HEK293T (cell line): ENCODE measurements around the gene CXCL6.

Experiments
- CTCF ChIA-PET: fragments of 350-600 bp; formaldehyde crosslinking; extraction: SDS; loops from one replicate; lab custom pipeline; 2021; ENCODE audit warnings: antibody characterized with exemption, inconsistent platforms; lab: Yijun Ruan, JAX
- POLR2A ChIA-PET: fragments of 350-600 bp; formaldehyde crosslinking; extraction: SDS; loops from one replicate; lab custom pipeline; 2020; ENCODE audit warnings: antibody characterized with exemption, inconsistent platforms; lab: Yijun Ruan, JAX
- DNase-seq: peaks from one replicate; pipeline ENCODE4 v3.0.0; 2012; ENCODE audit warnings: mixed read lengths; ENCODE audit errors: extremely low spot score
- ARNT ChIP-seq: fragments of 450-650 bp; IDR thresholded peaks from 2 replicates; pipeline ENCODE4 v1.6.1; 2017; ENCODE audit warnings: mild to moderate bottlenecking
- BHLHE40 ChIP-seq: fragments of 450-650 bp; IDR thresholded peaks from 2 replicates; pipeline ENCODE4 v1.6.1; 2016; ENCODE audit warnings: mild to moderate bottlenecking, moderate library complexity, borderline replicate concordance
- CTBP1 ChIP-seq: fragments of 450-650 bp; IDR thresholded peaks from 2 replicates; pipeline ENCODE4 v1.6.1; 2016; ENCODE audit warnings: borderline replicate concordance
- ELF4 ChIP-seq: fragments of 450-650 bp; IDR thresholded peaks from 2 replicates; pipeline ENCODE4 v1.6.1; 2017; ENCODE audit warnings: antibody characterized with exemption
- FOXA1 ChIP-seq: fragments of 450-650 bp; IDR thresholded peaks from 2 replicates; pipeline ENCODE4 v1.6.1; 2016; ENCODE audit warnings: mild to moderate bottlenecking
- FOXK2 ChIP-seq: fragments of 450-650 bp; IDR thresholded peaks from 2 replicates; pipeline ENCODE4 v1.6.1; 2016; ENCODE audit warnings: mild to moderate bottlenecking
- FOXM1 ChIP-seq: fragments of 450-650 bp; IDR thresholded peaks from 2 replicates; pipeline ENCODE4 v1.6.1; 2017; ENCODE audit warnings: mild to moderate bottlenecking, borderline replicate concordance
- HDGF ChIP-seq: fragments of 450-650 bp; IDR thresholded peaks from 2 replicates; pipeline ENCODE4 v1.6.1; 2017; ENCODE audit warnings: antibody characterized with exemption, borderline replicate concordance
- L3MBTL2 ChIP-seq: fragments of 450-650 bp; conservative IDR thresholded peaks from 2 replicates; pipeline ENCODE4 v1.6.1; 2016; ENCODE audit warnings: mild to moderate bottlenecking
- LEF1 ChIP-seq: fragments of 450-650 bp; IDR thresholded peaks from 2 replicates; pipeline ENCODE4 v1.6.1; 2017; ENCODE audit warnings: mild to moderate bottlenecking, borderline replicate concordance
- NFRKB ChIP-seq: fragments of 450-650 bp; IDR thresholded peaks from 2 replicates; pipeline ENCODE4 v1.6.1; 2016; ENCODE audit warnings: mild to moderate bottlenecking, moderate library complexity
- PKNOX1 ChIP-seq: fragments of 450-650 bp; IDR thresholded peaks from 2 replicates; pipeline ENCODE4 v1.6.1; 2016
- SP1 ChIP-seq: fragments of 450-650 bp; IDR thresholded peaks from 2 replicates; pipeline ENCODE4 v1.6.1; 2017
- SUZ12 ChIP-seq: fragments of 450-650 bp; IDR thresholded peaks from 2 replicates; pipeline ENCODE4 v1.6.1; 2016; ENCODE audit warnings: mild to moderate bottlenecking
- TARDBP ChIP-seq: fragments of 450-650 bp; IDR thresholded peaks from 2 replicates; pipeline ENCODE4 v1.6.1; 2016
- ZNF384 ChIP-seq: fragments of 450-650 bp; IDR thresholded peaks from 2 replicates; pipeline ENCODE4 v1.6.1; 2016

CXCL6 gene

GRCh38 chr4:73844345-73844744, 7.9 kb downstream of the CXCL6 start:
- ChIA-PET CTCF (no interaction called here), POLR2A (no interaction called here)
- DNase-seq = no peak
- TF ChIP-seq FOXA1 (no peak), CTBP1 (no peak), ARNT (no peak), SUZ12 (no peak), SP1 (no peak), BHLHE40 (no peak), TARDBP (no peak), L3MBTL2 (no peak), HDGF (no peak), ELF4 (no peak), PKNOX1 (no peak)

GRCh38 chr4:73844806-73845205, 8.3 kb downstream of the CXCL6 start:
- POLR2A ChIA-PET = no interaction called here
- CTCF ChIA-PET = no interaction called here
- TF ChIP-seq FOXM1 (no peak), ARNT (no peak), FOXA1 (no peak), L3MBTL2 (no peak), LEF1 (no peak), PKNOX1 (no peak), SP1 (no peak), ZNF384 (no peak), CTBP1 (no peak), HDGF (no peak), SUZ12 (no peak), ELF4 (no peak), FOXK2 (no peak), NFRKB (no peak), TARDBP (no peak), BHLHE40 (no peak)
- DNase-seq = no peak

GRCh38 chr4:73847526-73848182, 11.2 kb downstream of the CXCL6 start:
- no peak for DNase-seq

GRCh38 chr4:73848183-73848777, 11.8 kb downstream of the CXCL6 start:
- ChIA-PET CTCF (interaction anchor here (0.5 kb wide), 1 partner anchor 507 kb away, joined by 3 read pairs; no protein-coding TSS in a partner anchor), POLR2A (no interaction called here)
- no peak for TF ChIP-seq FOXM1
- no peak for TF ChIP-seq ARNT
- TF ChIP-seq PKNOX1 = no peak
- no peak for TF ChIP-seq SUZ12
- TF ChIP-seq BHLHE40 = no peak
- no peak for TF ChIP-seq LEF1
- TF ChIP-seq FOXK2 = no peak
- no peak for TF ChIP-seq L3MBTL2
- no peak for TF ChIP-seq TARDBP
- no peak for TF ChIP-seq ZNF384
- no peak for TF ChIP-seq CTBP1
- TF ChIP-seq ELF4 = no peak
- no peak for TF ChIP-seq SP1
- TF ChIP-seq NFRKB = no peak
- no peak for TF ChIP-seq FOXA1
- no peak for TF ChIP-seq HDGF
- DNase-seq = no peak

More at GRCh38 chr4:73847526-73848182, 11.2 kb downstream of the CXCL6 start:
- CTCF ChIA-PET = interaction anchor here (0.6 kb wide), 1 partner anchor 229 kb away, joined by 3 read pairs; no protein-coding TSS in a partner anchor
- TF ChIP-seq ELF4 (no peak), ARNT (no peak), HDGF (no peak), LEF1 (no peak), ZNF384 (no peak), CTBP1 (no peak)
- POLR2A ChIA-PET = no interaction called here

- TF ChIP-seq ZNF384 (no peak), FOXA1 (no peak), FOXM1 (no peak)
- CTCF ChIA-PET = interaction anchor here (1.1 kb wide), 1 partner anchor 9 kb away, joined by 3 read pairs; no protein-coding TSS in a partner anchor
- POLR2A ChIA-PET = no interaction called here
- no peak for DNase-seq
Observed at GRCh38 chr4:73850261-73850970, 13.9 kb downstream of the CXCL6 start.
